HL-60/S4 treated with retinoic acid at 250 ng/mL for 4 days and 3 days (cell line): ENCODE results near the gene RNF167.

ENCODE experiments used
- in situ Hi-C: fragments of 300-500 bp; cut with MboI; formaldehyde crosslinking; loops from 2 replicates; pipeline ENCODE4 v1.7.0; 2022; ENCODE audit warnings: low sequenced_read_pairs

Gene RNF167

GRCh38 chr17:4973256-4974114 lies 33.4 kb downstream of the RNF167 start:
- in situ Hi-C loops = no loop called here

DNA sequence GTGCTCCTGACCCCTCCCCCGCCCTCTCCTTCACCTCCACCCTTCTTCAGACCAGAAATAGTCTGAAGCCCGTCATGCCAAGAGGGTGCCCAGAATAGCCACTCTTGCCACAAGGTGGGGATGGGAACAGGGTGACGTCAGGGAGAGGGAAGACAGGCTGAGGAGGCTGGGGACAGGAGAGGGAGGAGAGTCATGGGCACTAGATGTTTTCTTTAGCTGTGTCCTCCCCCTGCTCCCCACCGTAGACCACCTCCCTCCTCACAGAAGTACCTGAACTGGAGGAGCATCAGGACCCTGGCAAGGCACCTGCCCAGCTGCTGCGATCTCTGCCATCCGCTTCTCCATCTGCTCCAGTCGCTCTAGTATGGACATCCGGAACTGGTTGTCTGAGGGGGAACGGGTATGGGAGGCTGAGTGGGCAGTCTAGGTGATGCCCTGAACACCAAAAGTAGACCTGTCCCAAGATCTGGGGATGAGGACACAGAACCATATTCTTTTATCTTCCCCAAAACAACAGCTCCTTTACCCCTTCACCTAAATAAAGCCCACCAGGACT lies 34.1 kb downstream of the RNF167 start:
- in situ Hi-C loops = no loop called here

DNA sequence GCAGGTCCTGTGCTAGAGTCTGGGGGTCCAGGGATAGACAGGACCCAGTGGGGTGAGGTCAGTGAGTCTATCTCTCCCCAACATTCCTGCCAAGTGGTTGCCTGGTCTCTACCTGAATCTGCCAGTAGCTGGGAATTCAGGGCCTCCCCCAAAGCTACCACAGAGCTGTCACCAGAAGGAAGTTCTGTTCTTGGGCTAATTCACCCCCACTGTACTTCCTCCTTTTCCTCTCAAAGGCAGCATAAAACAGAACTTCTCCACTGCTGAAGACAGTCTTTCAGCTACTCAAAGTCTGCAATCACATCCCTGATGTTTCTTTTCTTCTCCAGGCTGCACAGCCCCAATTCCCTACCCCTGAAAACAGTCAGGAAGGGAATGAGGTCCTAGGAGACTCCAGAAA lies 38.7 kb downstream of the RNF167 start:
- in situ Hi-C loops = no loop called here

DNA sequence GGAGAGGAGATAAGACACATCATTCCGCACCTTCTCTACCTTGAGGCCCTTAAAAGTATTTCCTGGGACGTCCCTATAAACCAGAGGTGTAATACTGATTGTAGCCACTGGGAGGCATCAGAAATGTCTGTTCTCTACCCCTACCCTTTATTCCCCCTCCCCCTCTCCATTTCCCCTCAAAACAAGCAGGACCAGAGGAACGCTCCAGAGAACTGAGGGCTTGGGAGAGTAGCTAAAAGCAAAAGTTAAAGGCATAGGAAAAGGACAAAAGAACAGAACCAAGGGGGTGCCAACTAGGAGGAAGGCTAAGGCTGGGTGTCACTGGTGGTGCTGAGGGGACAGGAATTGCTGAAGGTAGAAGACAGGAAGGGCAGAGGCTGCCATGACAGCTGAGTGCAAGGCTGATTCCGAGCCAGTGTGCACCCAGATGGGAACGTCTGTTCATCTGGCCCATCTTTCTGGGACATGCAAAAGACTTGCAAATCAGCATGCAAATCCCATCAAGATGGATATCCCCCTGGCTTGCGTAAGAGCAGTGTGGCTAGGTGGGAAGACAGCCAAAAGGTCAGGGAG lies 40.7 kb downstream of the RNF167 start:
- in situ Hi-C loops = no loop called here

DNA sequence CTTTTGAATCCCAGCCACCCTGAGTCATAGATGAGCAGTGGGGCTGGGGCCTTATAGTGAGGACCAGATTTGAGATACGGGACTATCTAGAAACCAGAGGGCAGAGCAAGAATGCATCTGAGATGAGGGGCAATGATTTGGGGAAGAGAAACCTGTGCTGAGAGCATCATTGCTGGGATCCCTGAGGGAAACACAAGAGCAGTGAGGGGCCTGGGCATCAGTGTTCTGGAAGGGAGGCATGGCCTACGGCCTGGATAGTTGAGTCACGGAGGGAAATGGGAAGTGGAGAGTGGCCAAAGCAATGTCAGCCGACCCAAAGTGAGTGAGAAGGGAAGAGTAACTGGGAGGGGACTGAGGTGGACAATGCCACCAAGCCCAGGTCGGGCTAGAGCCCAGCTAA lies 42.2 kb downstream of the RNF167 start:
- in situ Hi-C loops = no loop called here

- in situ Hi-C loops = no loop called here
Measured at GRCh38 chr17:4986403-4986802, 46.3 kb downstream of the RNF167 start.

- in situ Hi-C loops = no loop called here
Measured at GRCh38 chr17:4986951-4987766, 47.1 kb downstream of the RNF167 start, which contains the start of gene CAMTA2. Gene CAMTA2 (minus strand): TSS chr17:4987675. CDS start chr17:4986222, 1,453 bp downstream.

DNA sequence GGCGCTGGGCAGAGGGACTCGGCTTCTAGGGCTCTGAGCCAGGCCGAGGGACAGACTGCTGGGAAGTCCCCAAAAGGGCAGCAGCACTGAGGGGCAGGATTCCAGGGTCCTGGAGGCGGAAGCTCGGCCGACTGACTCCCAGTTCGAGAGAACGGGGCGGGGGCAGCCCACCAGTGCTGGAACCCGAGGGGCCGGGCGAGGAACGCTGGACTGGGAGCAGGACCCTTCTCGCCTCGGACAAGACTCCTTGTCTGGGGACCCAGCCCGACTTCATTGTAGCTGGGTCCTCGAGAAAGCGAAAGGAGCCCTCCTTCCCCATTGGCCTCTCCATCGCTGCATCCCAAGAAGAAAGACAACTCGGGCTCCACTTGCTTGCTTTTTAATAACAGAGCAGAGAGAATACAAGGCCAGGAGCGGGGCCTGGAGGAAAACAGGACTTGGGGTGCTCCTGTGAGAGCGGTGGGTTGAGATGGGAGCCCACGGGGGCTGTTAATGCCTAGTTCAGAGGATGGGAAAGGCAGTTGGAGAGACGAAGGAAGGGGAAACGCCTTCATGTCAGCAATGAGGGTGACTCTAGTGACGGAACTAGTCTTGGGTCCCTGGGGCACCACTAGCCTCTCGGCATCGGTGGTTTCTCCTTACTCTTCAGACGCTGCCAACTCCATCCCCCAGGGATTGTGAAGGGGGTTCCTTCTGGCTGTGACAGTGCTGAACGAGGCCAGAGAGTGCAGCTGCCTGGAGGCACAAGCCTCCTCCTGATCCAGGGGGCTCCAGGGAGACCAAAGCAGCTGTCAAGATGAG lies 47.9 kb downstream of the RNF167 start:
- in situ Hi-C loops = no loop called here

- in situ Hi-C loops = no loop called here
Measured at GRCh38 chr17:4994081-4994595, 54.1 kb downstream of the RNF167 start.
